Adipose tissue (tissue), 3 donors: ENCODE measurements around the gene AGPAT1. TPM values are rescaled to one million over a fixed set of nuclear protein-coding genes. Genes with fewer than 3 reads are reported as not detected.
A peak's percentile ranks its signal among the peaks of the same experiment; 100 is the strongest.
"Not testable (repeated sequence)": the region's sequence is repeated elsewhere in the genome, so short reads cannot be mapped to it uniquely, and the experiment has no call there.

Source experiments
- H3K27ac ChIP-seq: one replicate; pipeline ENCODE4 v1.5.1; 2013; ENCODE audit warnings: low read depth, low read length
- WGBS, 3 donors: extraction: QIAGEN DNeasy Blood & Tissue Kit; methylation state at CpG; one replicate each; pipeline ENCODE4 v1.1.7; 2013; 5-methylcytosine and 5-hydroxymethylcytosine counted together
- polyA plus RNA-seq, 3 donors: library from polyadenylated mRNA; stranded (reverse); fragments of 200-250 nt; gene quantifications; one replicate each; pipeline ENCODE4 v1.2.3, GENCODE V29; 2013
- donor health status: healthy with polysubstance abuse.
- donor health status: Bipolar disorder and iron deficiency.
- donor health status: healthy.

AGPAT1 gene
- polyA plus RNA-seq, 3 donors: 19.9 to 56.3 (median 43.1) TPM

GRCh38 chr6:32156891-32157290, 19.0 kb downstream of the AGPAT1 start:
- H3K27ac ChIP-seq: no peak overlapping the region
- 93 to 94% (median 94%) methylated on average over 9 of the region's 9 CpGs for WGBS, 3 donors

GRCh38 chr6:32154514-32155161, 21.2 kb downstream of the AGPAT1 start:
- WGBS, 3 donors: 4 to 5% (median 4%) methylated on average over 33 to 34 of the region's 34 CpGs
- H3K27ac ChIP-seq: peak overlapping the region; percentile 1

GRCh38 chr6:32153564-32154513, 22.0 kb downstream of the AGPAT1 start, which contains the start of gene PPT2:
TSS of gene PPT2 (plus strand) at chr6:32154141. CDS start at chr6:32154595, 454 bp downstream.
- 1 to 2% (median 2%) methylated on average over 52 of the region's 52 CpGs for WGBS, 3 donors
- H3K27ac ChIP-seq: peak within 1 kb of the TSS; percentile 2

GRCh38 chr6:32152769-32153563, 22.9 kb downstream of the AGPAT1 start:
- WGBS, 3 donors: 35 to 46% (median 41%) methylated on average over 35 of the region's 35 CpGs
- H3K27ac ChIP-seq: peak overlapping the region; percentile 2

GRCh38 chr6:32151863-32152768, 23.8 kb downstream of the AGPAT1 start, which contains the start of gene PRRT1:
TSS of gene PRRT1 (minus strand) at chr6:32151939. CDS start at chr6:32151827, 112 bp downstream.
- 18 to 47% (median 23%) methylated on average over 12 to 16 of the region's 24 CpGs for WGBS, 3 donors
- H3K27ac ChIP-seq: no peak within 1 kb of the TSS

GRCh38 chr6:32151181-32151862, 24.6 kb downstream of the AGPAT1 start:
- no peak overlapping the region for H3K27ac ChIP-seq
- 48 to 50% (median 49%) methylated on average over 8 of the region's 8 CpGs for WGBS, 3 donors

GRCh38 chr6:32149932-32150870, 25.7 kb downstream of the AGPAT1 start:
- 42 to 57% (median 54%) methylated on average over 46 to 55 of the region's 55 CpGs for WGBS, 3 donors
- H3K27ac ChIP-seq: no peak overlapping the region

- WGBS, 3 donors: 33 to 55% (median 51%) methylated on average over 47 of the region's 47 CpGs
- no peak overlapping the region for H3K27ac ChIP-seq
Observed at GRCh38 chr6:32149092-32149755, 26.7 kb downstream of the AGPAT1 start.

GRCh38 chr6:32148289-32149091, 27.4 kb downstream of the AGPAT1 start:
- H3K27ac ChIP-seq: no peak overlapping the region
- 13 to 30% (median 25%) methylated on average over 39 of the region's 39 CpGs for WGBS, 3 donors

- H3K27ac ChIP-seq: no peak overlapping the region
- WGBS, 3 donors: 82 to 95% (median 93%) methylated on average over 4 of the region's 4 CpGs
Observed at GRCh38 chr6:32147401-32148132, 28.3 kb downstream of the AGPAT1 start.

- no peak overlapping the region for H3K27ac ChIP-seq
- WGBS, 3 donors: 40 to 60% (median 49%) methylated on average over 4 of the region's 4 CpGs
Observed at GRCh38 chr6:32146687-32147086, 29.2 kb downstream of the AGPAT1 start.

- H3K27ac ChIP-seq: no peak overlapping the region
- 77 to 94% (median 85%) methylated on average over 1 of the region's 1 CpG for WGBS, 3 donors
Observed at GRCh38 chr6:32146287-32146686, 29.6 kb downstream of the AGPAT1 start.

- not testable (repeated sequence) for H3K27ac ChIP-seq
- 74 to 86% (median 74%) methylated on average over 7 of the region's 7 CpGs for WGBS, 3 donors
Observed at GRCh38 chr6:32144238-32144637, 31.6 kb downstream of the AGPAT1 start.

- WGBS, 3 donors: 32 to 68% (median 66%) methylated on average over 5 of the region's 5 CpGs
- no peak overlapping the region for H3K27ac ChIP-seq
Observed at GRCh38 chr6:32140420-32141046, 35.4 kb downstream of the AGPAT1 start.
